ENCODE measurements around the gene ADAMTS12. TPM values are rescaled to one million over a fixed set of nuclear protein-coding genes. Genes with fewer than 3 reads are reported as not detected.

ADAMTS12 gene
- polyA plus RNA-seq, 1 of the 3 experiments (the other 2 are of a cell fraction): 2.5 TPM

DNA sequence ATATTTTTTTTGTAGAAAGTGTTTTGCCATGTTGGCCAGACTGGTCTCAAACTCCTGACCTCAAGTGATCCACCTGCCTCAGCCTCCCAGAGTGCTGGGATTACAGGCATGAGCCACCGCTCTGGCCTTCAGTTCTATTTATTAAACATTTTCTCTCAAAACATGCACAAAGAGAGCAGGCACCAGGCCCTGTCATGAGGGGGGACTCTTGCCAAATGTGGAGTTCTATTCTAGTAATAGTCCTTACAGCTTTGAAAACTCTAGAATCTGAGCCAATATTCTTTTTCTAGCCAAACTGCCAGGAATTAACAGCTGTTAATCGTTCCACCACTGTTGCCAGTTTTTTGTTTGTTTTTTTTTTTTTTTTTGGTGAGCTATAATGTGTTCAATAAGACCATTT is 326.5 kb downstream of the ADAMTS12 start (continued):
- TF ChIP-seq RCOR1 (IDR thresholded peaks at IDR 0.05; ENCODE audit: low read length): no peak
- TF ChIP-seq FOXJ3 (CRISPR knock-in tag; IDR thresholded peaks at IDR 0.05): no peak
- no peak for TF ChIP-seq JUND (IDR thresholded peaks at IDR 0.05)
- no peak for TF ChIP-seq GATA2 (CRISPR knock-in tag; IDR thresholded peaks at IDR 0.05)
- no peak for TF ChIP-seq EZH2phosphoT487 (IDR thresholded peaks at IDR 0.05; ENCODE audit: borderline replicate concordance, low read depth)
- TF ChIP-seq TAF1 (IDR thresholded peaks at IDR 0.05; ENCODE audit: borderline replicate concordance, low read depth, low read length): no peak
- TF ChIP-seq MEF2A (IDR thresholded peaks at IDR 0.05; ENCODE audit: borderline replicate concordance, low read depth): no peak
- TF ChIP-seq YY1 (IDR thresholded peaks at IDR 0.05; ENCODE audit: low read depth): no peak

DNA sequence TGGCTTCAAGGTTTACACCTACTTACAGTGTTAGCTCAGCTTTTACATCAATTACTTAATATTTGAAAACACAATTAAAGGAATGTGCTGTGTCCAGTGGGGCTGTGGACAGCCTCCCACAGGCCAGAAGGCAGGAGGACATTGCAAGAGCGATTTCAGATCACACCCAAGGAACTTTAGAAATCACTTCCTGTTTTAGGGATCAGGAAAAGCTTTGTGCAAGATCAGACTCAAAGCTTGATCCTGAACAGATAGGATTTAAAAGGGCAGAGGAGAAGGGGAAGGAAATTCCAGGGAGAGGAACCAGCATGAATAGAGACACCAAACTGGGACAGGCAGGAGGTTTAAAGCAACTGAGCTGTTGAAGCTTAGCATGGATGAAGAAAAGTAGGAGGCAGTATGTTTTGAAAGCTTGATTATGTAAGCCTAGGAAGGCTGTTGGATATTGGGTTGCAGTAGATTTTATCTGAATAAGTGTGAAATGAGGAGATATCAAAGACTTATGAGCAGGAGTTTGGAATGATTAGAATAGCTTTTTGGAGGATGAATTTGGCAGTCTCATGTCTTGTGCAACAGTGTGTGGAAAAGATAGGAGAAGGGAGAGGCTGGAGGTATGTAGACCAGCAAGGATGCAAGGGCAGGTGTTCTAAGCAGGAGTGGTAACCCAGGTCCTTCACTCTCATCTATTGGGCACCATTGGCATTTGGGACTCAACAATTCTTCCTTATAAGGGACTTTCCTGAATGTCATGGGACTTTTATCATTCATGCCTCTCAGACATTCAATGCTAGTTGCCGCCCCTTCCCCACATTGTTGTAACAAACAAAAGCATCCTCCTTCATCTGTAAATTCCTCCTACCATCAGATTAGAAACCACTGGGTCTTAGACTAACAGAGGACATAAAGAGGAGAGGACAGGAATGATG is 327.5 kb downstream of the ADAMTS12 start:
- Histone ChIP-seq H3K27ac (ENCODE audit: low read depth in 2 of 2, low read length in 1 of 2) (no peak overlapping the region), H3K9me3 (no peaks in the 10 kb centered on the region), H3K36me3 (replicated peaks in 1 of 2; ENCODE audit: control insufficient read depth in 1 of 2, insufficient read depth in 2 of 2, low read length in 1 of 2) (no peaks in the 10 kb centered on the region), H3K9ac (no peak overlapping the region), H3F3A (replicated peaks; ENCODE audit: insufficient read depth) (no peaks in the 10 kb centered on the region), H3K4me3 (ENCODE audit: low read depth in 2 of 2, low read length in 1 of 2) (no peak overlapping the region), H3K79me2 (ENCODE audit: insufficient read depth) (no peaks in the 10 kb centered on the region), H3K27me3 (ENCODE audit: insufficient read depth) (peaks cover 6% of the 10 kb centered on the region; the same call in 1 of the 2 replicates), H4K20me1 (ENCODE audit: insufficient read depth) (no peaks in the 10 kb centered on the region), H3K4me1 (ENCODE audit: control insufficient read depth in 1 of 2, insufficient read depth in 2 of 2, low read depth in 1 of 2, low read length in 1 of 2) (no peaks in the 10 kb centered on the region), H2AFZ (ENCODE audit: low read depth) (no peak overlapping the region), H3K4me2 (no peak overlapping the region), H3K9me2 (no peaks in the 10 kb centered on the region)
- ChIA-PET POLR2A (no interaction called here), CTCF (interaction anchor here (0.6 to 0.7 kb wide), 2 partner anchors 130 to 1940 kb away, joined by 3 to 5 read pairs; no protein-coding TSS in a partner anchor)
- WGBS (ENCODE audit: low lambda C conversion rate): 47% methylated on average over 2 of the region's 2 CpGs
- TF ChIP-seq RAD21 (IDR thresholded peaks at IDR 0.05; ENCODE audit: low read length): no peak
- no peak for TF ChIP-seq RFX5 (IDR thresholded peaks at IDR 0.05; ENCODE audit: low read length)
- no peak for TF ChIP-seq RXRA (IDR thresholded peaks at IDR 0.05; ENCODE audit: borderline replicate concordance, low read depth)
- TF ChIP-seq FOSL2 (IDR thresholded peaks at IDR 0.05; ENCODE audit: borderline replicate concordance, low read depth): no peak
- TF ChIP-seq, protein P1, sequence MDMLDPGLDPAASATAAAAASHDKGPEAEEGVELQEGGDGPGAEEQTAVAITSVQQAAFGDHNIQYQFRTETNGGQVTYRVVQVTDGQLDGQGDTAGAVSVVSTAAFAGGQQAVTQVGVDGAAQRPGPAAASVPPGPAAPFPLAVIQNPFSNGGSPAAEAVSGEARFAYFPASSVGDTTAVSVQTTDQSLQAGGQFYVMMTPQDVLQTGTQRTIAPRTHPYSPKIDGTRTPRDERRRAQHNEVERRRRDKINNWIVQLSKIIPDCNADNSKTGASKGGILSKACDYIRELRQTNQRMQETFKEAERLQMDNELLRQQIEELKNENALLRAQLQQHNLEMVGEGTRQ (IDR thresholded peaks at IDR 0.05; ENCODE audit: borderline replicate concordance, low read depth, low read length): no peak
- TF ChIP-seq SMC3 (IDR thresholded peaks at IDR 0.05; ENCODE audit: low read depth, low read length): no peak
- no peak for TF ChIP-seq NFIC (IDR thresholded peaks at IDR 0.05; ENCODE audit: borderline replicate concordance)
- no peak for TF ChIP-seq FOXJ3 (CRISPR knock-in tag; IDR thresholded peaks at IDR 0.05)
- TF ChIP-seq RCOR1 (IDR thresholded peaks at IDR 0.05; ENCODE audit: low read length): no peak
- TF ChIP-seq, protein P2, sequence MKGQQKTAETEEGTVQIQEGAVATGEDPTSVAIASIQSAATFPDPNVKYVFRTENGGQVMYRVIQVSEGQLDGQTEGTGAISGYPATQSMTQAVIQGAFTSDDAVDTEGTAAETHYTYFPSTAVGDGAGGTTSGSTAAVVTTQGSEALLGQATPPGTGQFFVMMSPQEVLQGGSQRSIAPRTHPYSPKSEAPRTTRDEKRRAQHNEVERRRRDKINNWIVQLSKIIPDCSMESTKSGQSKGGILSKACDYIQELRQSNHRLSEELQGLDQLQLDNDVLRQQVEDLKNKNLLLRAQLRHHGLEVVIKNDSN (IDR thresholded peaks at IDR 0.05; ENCODE audit: borderline replicate concordance, low read depth): no peak
- no peak for TF ChIP-seq GATA2 (CRISPR knock-in tag; IDR thresholded peaks at IDR 0.05)
- no peak for DNase-seq

Data from SK-N-SH (cell line).